GM19463 (cell line): ENCODE measurements around the gene PCDHGA1.
A peak's percentile ranks its signal among the peaks of the same experiment; 100 is the strongest.

Experiments
- ATAC-seq: cut with Tn5 transposase; IDR thresholded peaks from one replicate; pipeline ENCODE4 v1.9.1; 2021; ENCODE audit warnings: mild to moderate bottlenecking, moderate library complexity; ENCODE audit not compliant: unreplicated experiment

PCDHGA1 gene

DNA sequence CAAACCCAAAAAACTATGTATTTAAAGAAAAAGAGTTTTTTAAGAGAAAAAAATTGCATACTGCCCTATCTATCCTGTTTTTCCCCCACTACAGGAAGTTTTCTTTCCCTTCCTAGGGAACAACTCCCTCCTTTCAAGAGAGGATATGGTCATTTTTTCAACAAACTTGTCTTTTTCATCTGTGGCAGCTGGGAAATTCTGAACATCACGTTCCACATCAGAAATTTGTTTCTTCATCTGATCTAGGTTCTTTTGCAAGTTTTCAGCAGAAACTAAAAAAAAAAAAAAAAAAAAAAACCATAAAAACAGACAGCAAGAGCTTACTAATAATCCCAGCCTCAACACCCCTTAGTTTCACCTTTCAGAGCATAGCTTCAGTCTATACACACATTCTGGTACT is 197.1 kb downstream of the PCDHGA1 start:
- ATAC-seq, result no peak

DNA sequence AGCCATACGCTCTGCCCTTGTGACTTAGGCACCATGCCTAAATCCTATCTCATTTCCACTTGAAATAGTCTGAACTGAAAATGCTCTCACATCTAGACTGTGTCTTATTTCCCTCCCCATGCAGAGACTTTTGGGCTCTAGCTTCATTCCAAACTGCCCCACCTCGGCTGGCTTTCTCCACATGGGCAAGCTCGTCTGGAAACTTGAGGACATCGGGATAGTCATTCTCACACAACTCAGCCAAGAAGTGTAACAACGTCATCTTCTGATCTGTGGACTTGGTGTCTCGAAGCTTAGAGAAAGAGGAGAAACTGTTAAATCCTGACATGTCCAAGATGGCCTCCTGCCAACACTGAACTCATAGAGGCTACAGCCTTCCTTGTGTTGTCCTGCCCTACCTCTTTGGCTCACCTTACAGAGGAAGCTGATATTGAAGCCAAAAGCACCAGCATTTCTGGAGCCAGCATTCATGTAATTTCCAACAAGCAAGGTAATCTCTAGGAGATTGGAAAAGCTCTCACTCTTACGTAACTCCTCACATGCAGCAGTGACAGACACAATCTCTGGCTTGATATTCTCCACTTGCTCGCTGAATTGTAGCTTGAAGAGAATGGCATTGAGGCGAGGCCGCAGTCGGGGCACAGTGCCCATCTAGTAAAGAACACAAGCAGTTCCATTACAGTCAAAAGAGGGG is 198.1 kb downstream of the PCDHGA1 start:
- ATAC-seq, result no peak

DNA sequence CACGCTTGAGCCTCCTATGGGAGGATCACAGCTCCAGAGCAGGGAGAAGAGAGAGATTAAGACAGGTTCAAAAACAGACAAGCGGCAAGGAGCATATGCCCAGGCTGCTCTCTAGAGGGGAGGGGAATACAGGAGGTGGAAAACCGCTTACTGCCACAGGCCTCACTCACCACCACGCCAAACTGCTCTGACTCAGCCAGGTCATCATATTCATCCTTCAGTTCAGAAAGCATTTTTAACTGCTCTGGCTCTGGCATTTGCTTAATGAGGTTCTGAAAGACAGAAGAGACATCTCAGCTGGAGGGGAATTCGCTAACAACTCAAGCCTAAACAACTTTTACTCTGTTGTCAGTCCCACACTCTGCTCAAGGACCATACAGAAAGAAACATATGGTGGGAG is 198.7 kb downstream of the PCDHGA1 start:
- peak; percentile 58 for ATAC-seq

DNA sequence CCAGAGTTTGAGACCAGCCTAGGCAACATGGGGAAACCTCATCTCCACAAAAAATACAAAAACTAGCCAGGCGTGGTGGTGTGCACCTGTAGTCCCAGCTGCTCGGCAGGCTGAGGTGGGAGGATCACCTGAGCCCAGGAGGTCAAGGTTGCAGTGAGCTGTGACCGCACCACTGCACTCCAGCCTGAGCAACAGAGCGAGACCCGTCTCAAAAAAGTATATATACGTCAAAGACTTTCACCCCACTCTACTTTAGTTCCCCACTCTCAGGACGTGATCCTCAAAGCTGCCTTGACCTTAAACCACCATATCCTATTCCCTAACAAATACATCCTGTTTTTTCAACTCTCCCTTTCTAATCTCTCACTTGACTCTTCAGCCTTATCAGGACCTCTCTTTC is 199.6 kb downstream of the PCDHGA1 start:
- peak; percentile 27 for ATAC-seq

DNA sequence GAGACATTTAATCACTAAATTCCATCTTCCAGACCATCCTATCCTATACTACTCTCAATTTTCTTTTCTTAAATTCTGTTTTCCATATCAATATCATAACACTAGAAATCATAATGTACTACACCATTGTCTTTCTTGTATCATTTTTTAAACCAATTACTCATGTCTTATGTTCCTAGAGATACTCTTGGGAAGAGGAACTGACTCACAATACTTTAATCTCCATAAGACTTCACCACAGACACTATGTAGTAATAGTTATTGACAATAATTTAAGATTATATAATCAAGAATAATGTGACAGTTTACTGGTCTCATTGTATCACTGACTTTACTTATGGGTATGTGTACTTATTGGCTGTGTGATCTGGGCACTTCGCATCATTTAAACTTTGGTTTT is 202.4 kb downstream of the PCDHGA1 start:
- no peak for ATAC-seq

DNA sequence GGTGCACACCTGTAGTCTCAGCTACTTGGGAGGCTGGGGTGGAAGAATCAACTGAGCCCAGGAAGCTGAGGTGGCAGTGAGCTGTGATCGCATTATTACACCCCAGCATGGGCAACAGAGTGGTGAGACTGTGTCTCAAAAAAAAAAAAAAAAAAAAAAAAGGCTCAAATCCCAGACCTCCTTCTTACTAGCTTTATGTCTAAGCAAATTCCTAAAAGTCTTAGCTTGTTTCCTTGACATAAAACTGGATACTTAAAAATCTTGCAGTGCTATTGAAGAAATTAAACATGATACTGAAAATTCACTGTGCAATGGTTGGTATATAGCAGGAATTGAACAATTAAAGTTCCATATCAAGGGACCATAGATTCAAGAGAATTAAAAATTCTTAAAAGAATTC is 203.6 kb downstream of the PCDHGA1 start:
- ATAC-seq, result no peak

DNA sequence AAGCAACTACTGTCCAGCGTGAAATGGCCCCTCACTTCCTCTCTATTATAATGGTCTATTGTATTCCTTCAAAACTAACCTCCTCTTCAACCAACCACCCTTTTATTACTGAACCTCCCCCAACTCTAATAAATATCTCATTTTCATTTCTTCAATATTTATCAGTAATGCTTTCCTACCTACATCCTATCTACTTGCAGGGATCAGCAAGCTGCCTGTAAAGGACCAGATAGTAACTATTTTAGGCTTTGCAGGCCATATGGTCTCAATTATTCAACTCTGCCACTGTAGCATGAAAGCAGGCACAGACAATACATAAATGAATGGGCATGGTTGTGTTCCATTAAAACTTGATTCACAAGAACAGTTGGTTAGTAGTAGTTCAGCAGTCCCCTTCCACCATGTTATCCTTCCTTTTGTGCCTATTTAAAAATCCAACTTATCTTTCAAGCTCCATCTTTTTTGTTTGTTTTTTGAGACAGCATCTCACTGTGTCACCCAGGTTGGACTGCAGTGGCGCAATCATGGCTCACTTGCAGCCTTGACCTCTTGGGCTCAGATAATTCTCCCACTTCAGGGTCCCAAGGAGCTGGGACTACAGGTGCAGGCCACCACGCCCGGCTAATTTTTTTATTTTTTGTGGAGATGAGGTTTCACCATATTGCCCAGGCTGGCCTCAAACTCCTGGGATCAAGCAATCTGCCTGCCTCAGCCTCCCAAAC is 204.3 kb downstream of the PCDHGA1 start:
- ATAC-seq, result no peak

DNA sequence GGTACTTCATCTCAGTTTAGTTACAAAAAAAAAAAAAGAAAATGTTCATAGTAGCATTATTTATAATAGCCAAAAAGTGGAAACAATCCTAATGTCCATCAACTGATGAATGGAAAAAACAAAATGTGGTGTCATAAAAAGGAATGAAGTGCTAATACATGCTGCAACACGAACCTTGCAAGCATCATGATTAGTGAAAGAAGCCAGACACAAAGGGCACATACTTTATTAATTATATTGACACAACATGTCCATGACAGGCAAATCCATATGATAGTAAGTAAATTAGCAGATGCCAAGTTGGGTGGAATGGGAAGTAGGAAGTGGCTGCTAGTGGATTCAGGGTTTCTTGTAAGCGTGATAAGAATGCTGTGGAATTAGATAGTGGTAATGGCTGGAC is 212.7 kb downstream of the PCDHGA1 start:
- ATAC-seq, result no peak

DNA sequence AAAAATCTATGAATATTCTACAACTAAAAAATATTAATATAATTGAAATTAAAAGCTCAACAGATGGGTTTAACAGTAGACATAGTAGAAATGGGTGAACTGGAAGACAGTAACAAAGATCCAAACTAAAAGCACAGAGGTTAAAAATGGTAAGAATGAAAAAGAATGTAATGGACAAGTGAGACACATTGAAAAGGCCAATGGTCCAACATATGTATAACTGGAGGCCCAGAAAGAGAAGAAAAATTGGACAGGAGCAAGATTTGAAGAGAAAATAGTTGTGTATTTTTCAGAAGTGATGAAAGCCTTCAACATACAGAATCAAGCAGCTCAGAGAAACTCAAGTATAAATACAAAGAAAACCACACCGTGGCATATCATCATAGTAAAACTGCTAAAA is 217.2 kb downstream of the PCDHGA1 start:
- ATAC-seq, result no peak

DNA sequence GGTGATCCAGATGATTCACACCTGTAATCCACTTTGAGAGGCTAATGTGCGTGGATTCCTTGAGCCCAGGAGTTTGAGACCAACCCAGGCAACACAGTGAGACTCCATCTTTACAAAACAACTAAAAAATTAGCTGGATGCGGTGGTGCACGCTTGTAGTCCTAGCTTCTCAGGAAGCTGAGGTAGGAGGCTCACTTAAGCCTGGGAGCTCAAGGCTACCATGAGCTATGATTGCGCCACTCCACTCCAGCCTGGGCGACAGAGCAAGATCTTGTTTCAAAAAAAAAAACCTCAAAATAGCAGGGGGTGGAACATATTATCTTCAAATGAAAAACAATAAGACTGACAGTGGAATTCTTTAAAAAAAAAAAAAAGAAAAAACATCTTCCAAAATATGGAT is 217.6 kb downstream of the PCDHGA1 start:
- ATAC-seq, result no peak

DNA sequence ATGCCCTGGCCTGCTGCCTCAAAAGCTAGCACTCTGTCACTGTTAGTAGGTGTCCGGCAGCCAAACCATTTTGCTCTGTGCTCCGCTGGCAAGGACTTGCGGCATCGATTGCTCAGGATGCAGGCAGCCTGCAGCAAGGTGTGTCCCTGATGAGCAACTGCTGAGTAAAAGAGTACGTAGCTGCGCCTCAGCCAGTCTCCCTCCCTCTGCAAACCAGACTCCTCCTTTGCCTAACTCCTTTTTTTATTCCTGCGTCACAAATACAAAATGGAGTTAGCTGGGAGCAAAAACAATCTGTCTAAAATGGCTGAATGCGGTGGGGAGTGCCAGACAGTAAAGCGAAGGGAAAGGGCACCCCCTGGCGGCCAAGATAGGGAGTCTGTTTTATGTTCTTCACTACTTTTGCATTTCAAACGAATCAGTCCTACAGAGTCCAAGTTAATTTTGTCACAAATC is 227.4 kb downstream of the PCDHGA1 start:
- ATAC-seq, result peak; percentile 84

DNA sequence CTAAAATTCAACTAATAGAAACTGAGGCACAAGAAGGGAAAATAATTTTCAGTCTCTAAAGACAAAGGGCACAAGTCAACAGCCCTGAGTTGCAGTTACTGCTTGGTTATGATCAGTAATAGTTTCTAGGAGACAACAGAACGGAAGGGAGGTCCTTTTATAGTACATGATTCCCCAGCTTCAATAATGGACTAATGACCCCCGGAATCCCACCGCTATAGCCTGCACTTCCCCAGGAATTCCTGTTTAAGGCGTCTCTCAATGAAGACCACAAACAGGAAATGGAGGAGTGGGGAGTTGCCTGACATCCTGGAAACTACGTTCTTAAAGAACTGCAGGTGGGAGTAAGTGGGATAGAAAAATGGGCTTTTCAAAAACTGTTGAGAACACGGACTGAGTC is 227.8 kb downstream of the PCDHGA1 start:
- peak; percentile 11 for ATAC-seq

DNA sequence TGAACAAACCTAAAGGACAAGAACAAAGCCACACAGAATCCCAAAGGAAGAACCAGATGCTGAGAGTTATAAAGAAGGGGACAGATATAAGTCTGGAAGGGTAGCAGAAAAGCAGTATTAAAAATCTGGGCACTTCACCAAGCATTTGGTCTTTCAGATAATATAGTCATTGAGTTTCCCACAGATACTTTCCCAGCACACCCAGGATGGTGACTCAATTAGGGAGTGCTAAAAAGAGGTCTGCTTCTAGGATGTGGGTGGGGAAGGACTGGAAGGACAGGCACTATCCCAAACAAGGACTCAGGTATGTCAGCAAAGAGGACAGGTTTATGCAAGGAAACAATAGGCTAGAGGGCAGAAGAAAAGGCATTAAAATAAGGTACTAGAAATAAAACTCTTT is 229.1 kb downstream of the PCDHGA1 start:
- ATAC-seq, result no peak

DNA sequence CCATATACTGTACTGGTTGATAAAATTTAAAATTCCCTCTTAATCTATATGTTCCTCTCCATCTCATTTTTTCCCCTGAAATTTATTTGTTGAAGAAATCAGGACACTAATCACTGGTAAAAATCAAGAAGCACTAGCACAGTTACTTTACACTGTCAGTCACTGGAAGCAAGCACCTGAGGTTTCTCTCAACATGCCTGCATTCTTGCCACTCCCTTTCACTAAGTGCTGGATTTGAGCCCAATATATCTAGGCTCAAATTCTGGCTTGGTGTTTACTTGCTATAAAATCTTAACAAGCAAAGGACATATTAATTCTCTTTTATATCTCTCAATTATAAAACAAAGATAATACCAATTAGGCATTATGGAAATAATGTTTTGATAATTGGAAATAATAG is 229.8 kb downstream of the PCDHGA1 start:
- no peak for ATAC-seq

DNA sequence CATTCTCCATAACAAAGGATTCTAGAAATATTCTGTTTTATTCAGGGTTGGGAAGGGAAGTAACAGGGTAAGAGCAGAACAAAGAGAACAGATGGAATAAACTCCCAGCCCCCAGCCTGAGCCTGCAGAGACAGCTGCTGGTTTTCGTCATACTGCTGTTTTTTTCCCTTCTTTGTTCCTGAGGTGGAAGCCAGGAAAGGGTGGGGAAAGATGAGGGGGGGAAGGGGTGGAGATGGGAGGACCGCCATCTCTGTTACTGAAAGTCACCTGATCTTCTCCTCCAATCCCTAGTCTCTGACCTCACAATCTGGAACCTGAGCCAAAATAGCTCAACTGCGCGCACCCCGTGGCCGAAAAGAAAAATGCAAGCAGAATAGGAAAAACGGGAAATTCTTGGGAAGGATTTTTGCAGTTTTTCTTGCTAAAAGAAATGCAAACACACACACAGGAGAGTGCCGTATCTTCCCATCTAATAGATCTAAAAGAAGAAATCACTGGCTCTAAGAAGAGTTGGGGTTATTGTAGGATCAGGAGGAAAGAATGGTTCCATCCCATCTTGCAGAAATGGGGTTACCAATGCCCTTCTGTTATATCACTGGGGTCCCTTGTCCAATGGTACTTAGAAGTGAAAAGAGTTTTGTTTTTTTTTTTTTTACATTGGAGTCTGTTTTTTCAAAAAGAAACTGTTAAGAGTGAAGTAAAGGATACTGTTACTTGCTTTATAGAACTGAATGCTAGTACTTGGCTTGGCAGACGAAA is 230.6 kb downstream of the PCDHGA1 start:
- ATAC-seq, result no peak
